GM23338 (cell line): ENCODE results near the gene RPS6KC1.

ENCODE experiments used
- CREB1 ChIP-seq: fragments of 250-450 bp; sonication (Bioruptor Pico); IDR thresholded peaks from 2 replicates; pipeline ENCODE4 v1.5.0; 2020; ENCODE audit warnings: low read depth, mild to moderate bottlenecking, moderate library complexity
- EZH2 ChIP-seq: fragments of 200-600 bp; sonication (generic); IDR thresholded peaks from one replicate; pipeline ENCODE4 v1.8.0; 2017; ENCODE audit warnings: antibody characterized with exemption, mild to moderate bottlenecking, low read depth; ENCODE audit not compliant: unreplicated experiment
- EZH2phosphoT487 ChIP-seq: fragments of 200-600 bp; sonication (generic); IDR thresholded peaks from one replicate; pipeline ENCODE4 v1.8.1; 2018; ENCODE audit warnings: antibody characterized with exemption; ENCODE audit not compliant: unreplicated experiment
- JUNB ChIP-seq: IDR thresholded peaks from one replicate; pipeline ENCODE4 v1.6.1; 2016; ENCODE audit warnings: antibody characterized with exemption; ENCODE audit not compliant: unreplicated experiment
- NANOG ChIP-seq: IDR thresholded peaks from 2 replicates; pipeline ENCODE4 v1.6.1; 2016; ENCODE audit warnings: antibody characterized with exemption, borderline replicate concordance
- POLR2AphosphoS5 ChIP-seq: IDR thresholded peaks from 2 replicates; pipeline ENCODE4 v1.6.1; 2016; ENCODE audit warnings: antibody characterized with exemption, low read depth
- STAT1 ChIP-seq: IDR thresholded peaks from one replicate; pipeline ENCODE4 v1.6.1; 2016; ENCODE audit warnings: antibody characterized with exemption; ENCODE audit not compliant: unreplicated experiment
- ZNF114 ChIP-seq: fragments of 250-450 bp; sonication (Bioruptor Pico); IDR thresholded peaks from 2 replicates; pipeline ENCODE4 v1.5.0; 2020; ENCODE audit warnings: mild to moderate bottlenecking, moderate library complexity
- ZNF331 ChIP-seq: fragments of 250-450 bp; sonication (Bioruptor Pico); IDR thresholded peaks from 2 replicates; pipeline ENCODE4 v1.5.0; 2020; ENCODE audit warnings: low read depth, mild to moderate bottlenecking, moderate library complexity
- TF ChIP-seq, protein P1 (sequence below), 2 experiments: fragments of 200-600 bp in 1 of 2; sonication (generic) in 1 of 2; conservative IDR thresholded peaks; 2 replicates each; pipeline versions ENCODE4 v1.5.1 to v1.6.1; 2016 to 2017; ENCODE audit warnings: antibody characterized with exemption in 2 of 2, low read depth in 2 of 2, mild to moderate bottlenecking in 2 of 2, moderate library complexity in 1 of 2
- TF ChIP-seq, protein P2 (sequence below): IDR thresholded peaks from one replicate; pipeline ENCODE4 v1.6.1; 2018; ENCODE audit warnings: antibody characterized with exemption; ENCODE audit not compliant: unreplicated experiment
- TF ChIP-seq, protein P3 (sequence below): IDR thresholded peaks from 2 replicates; pipeline ENCODE4 v1.6.1; 2016; ENCODE audit warnings: antibody characterized with exemption

DNA sequence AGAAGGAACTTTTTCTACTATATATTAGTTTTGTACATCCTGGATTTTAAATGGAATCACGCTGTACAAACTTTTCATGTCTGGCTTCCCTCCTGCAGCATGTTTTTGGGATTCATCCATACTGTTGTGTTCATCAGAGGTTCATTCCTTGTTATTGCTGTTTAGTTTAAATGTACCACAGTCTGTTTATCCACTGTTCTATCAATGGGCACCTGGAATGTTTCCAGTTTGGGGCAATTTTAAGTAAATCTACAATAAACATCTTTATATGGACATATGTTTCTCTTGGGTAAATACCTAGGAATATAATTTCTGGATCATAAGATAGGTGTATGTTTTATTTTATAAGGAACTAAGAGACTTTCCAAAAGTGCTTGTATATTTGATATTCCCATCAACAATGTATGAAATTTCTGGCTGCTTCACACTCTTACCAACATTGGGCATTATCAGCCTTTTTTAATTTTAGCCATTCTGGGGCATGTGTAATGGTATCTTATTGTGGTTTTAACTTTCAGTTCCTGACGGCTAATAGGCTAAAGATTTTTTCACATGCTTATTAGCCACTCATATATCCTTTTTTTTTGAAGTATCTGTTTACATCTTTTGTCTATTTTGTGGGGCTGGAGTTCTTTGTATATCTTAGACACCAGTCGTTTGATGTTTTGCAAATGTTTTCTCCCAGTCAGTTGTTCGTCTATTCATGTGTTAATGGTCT lies 48.8 kb downstream of the RPS6KC1 start:
- TF ChIP-seq POLR2AphosphoS5 (no peak), JUNB (no peak), EZH2 (no peak), CREB1 (CRISPR knock-in tag) (no peak), EZH2phosphoT487 (no peak), STAT1 (no peak), NANOG (no peak), ZNF331 (CRISPR knock-in tag) (no peak), ZNF114 (CRISPR knock-in tag) (no peak)
- TF ChIP-seq, protein P1, sequence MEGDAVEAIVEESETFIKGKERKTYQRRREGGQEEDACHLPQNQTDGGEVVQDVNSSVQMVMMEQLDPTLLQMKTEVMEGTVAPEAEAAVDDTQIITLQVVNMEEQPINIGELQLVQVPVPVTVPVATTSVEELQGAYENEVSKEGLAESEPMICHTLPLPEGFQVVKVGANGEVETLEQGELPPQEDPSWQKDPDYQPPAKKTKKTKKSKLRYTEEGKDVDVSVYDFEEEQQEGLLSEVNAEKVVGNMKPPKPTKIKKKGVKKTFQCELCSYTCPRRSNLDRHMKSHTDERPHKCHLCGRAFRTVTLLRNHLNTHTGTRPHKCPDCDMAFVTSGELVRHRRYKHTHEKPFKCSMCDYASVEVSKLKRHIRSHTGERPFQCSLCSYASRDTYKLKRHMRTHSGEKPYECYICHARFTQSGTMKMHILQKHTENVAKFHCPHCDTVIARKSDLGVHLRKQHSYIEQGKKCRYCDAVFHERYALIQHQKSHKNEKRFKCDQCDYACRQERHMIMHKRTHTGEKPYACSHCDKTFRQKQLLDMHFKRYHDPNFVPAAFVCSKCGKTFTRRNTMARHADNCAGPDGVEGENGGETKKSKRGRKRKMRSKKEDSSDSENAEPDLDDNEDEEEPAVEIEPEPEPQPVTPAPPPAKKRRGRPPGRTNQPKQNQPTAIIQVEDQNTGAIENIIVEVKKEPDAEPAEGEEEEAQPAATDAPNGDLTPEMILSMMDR (conservative IDR thresholded peaks at IDR 0.05; ENCODE audit: low read depth in 2 of 2), result no peak
- TF ChIP-seq, protein P2, sequence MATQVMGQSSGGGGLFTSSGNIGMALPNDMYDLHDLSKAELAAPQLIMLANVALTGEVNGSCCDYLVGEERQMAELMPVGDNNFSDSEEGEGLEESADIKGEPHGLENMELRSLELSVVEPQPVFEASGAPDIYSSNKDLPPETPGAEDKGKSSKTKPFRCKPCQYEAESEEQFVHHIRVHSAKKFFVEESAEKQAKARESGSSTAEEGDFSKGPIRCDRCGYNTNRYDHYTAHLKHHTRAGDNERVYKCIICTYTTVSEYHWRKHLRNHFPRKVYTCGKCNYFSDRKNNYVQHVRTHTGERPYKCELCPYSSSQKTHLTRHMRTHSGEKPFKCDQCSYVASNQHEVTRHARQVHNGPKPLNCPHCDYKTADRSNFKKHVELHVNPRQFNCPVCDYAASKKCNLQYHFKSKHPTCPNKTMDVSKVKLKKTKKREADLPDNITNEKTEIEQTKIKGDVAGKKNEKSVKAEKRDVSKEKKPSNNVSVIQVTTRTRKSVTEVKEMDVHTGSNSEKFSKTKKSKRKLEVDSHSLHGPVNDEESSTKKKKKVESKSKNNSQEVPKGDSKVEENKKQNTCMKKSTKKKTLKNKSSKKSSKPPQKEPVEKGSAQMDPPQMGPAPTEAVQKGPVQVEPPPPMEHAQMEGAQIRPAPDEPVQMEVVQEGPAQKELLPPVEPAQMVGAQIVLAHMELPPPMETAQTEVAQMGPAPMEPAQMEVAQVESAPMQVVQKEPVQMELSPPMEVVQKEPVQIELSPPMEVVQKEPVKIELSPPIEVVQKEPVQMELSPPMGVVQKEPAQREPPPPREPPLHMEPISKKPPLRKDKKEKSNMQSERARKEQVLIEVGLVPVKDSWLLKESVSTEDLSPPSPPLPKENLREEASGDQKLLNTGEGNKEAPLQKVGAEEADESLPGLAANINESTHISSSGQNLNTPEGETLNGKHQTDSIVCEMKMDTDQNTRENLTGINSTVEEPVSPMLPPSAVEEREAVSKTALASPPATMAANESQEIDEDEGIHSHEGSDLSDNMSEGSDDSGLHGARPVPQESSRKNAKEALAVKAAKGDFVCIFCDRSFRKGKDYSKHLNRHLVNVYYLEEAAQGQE, result no peak
- TF ChIP-seq, protein P3, sequence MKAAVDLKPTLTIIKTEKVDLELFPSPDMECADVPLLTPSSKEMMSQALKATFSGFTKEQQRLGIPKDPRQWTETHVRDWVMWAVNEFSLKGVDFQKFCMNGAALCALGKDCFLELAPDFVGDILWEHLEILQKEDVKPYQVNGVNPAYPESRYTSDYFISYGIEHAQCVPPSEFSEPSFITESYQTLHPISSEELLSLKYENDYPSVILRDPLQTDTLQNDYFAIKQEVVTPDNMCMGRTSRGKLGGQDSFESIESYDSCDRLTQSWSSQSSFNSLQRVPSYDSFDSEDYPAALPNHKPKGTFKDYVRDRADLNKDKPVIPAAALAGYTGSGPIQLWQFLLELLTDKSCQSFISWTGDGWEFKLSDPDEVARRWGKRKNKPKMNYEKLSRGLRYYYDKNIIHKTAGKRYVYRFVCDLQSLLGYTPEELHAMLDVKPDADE, result no peak
